IMR-90 (cell line): ENCODE data around the gene ANKRD13A. TPM values are rescaled to one million over a fixed set of nuclear protein-coding genes. Genes with fewer than 3 reads are reported as not detected.

Experiments used
- ATAC-seq: fragments of 200-7000 bp; cut with Tn5 transposase; 2 replicates; pipeline ENCODE4 v1.9.1; 2020; ENCODE audit warnings: low read depth, mild to moderate bottlenecking, moderate library complexity
- BruUV-seq: library from RNA; stranded (reverse); fragments of 400-500 nt; replicated peaks from 2 replicates; lab custom pipeline; 2021; lab: Mats Ljungman, UMichigan
- CTCF ChIA-PET: fragments of 300-600 bp; formaldehyde crosslinking; extraction: SDS; loops from one replicate; lab custom pipeline; 2021; ENCODE audit warnings: antibody characterized with exemption; lab: Yijun Ruan, JAX
- POLR2A ChIA-PET: fragments of 300-600 bp; sonication (Branson Sonifier 250); formaldehyde crosslinking; loops from one replicate; lab custom pipeline; 2022; ENCODE audit warnings: antibody characterized with exemption; ENCODE audit not compliant: unreplicated experiment; lab: Charles Lee
- DNase-seq: peaks from one replicate; pipeline ENCODE4 v3.0.0; 2013
- H2AFZ ChIP-seq: replicated peaks from 2 replicates; pipeline ENCODE3; 2013; ENCODE audit warnings: low read length, mild to moderate bottlenecking; ENCODE audit not compliant: poor library complexity
- H2AK5ac ChIP-seq: 2 replicates; pipeline ENCODE4 v1.6.1; 2013; ENCODE audit warnings: low read depth, low read length, inconsistent platforms
- H2AK9ac ChIP-seq: replicated peaks from 2 replicates; pipeline ENCODE3; 2013; ENCODE audit warnings: mild to moderate bottlenecking, low read depth, low read length, moderate library complexity; ENCODE audit not compliant: poor library complexity
- H2BK120ac ChIP-seq: 2 replicates; pipeline ENCODE4 v1.6.1; 2013; ENCODE audit warnings: low read depth, low read length, inconsistent platforms
- H2BK15ac ChIP-seq: 3 replicates; pipeline ENCODE4 v1.6.1; 2013; ENCODE audit warnings: low read depth, low read length, inconsistent platforms
- H2BK20ac ChIP-seq: 2 replicates; pipeline ENCODE4 v1.6.1; 2013; ENCODE audit warnings: low read depth, mild to moderate bottlenecking, inconsistent platforms, low read length, moderate library complexity
- H2BK5ac ChIP-seq: 2 replicates; pipeline ENCODE4 v1.6.1; 2013; ENCODE audit warnings: mild to moderate bottlenecking, low read depth, low read length, inconsistent platforms; ENCODE audit not compliant: poor library complexity, severe bottlenecking
- H3K14ac ChIP-seq: replicated peaks from 2 replicates; pipeline ENCODE4 v1.6.1; 2013; ENCODE audit warnings: low read depth, low read length, inconsistent platforms
- H3K18ac ChIP-seq: 2 replicates; pipeline ENCODE4 v1.6.1; 2013; ENCODE audit warnings: low read depth, low read length, control low read depth
- H3K23ac ChIP-seq: 2 replicates; pipeline ENCODE4 v1.6.1; 2013; ENCODE audit warnings: low read depth, low read length, inconsistent platforms
- H3K27ac ChIP-seq: 2 replicates; pipeline ENCODE4 v1.5.1; 2013; ENCODE audit warnings: mild to moderate bottlenecking, control low read depth, low read length; ENCODE audit not compliant: insufficient read depth
- H3K27me3 ChIP-seq: 2 replicates; pipeline ENCODE4 v1.6.1; 2013; ENCODE audit warnings: low read length; ENCODE audit not compliant: control insufficient read depth, insufficient read depth
- H3K36me3 ChIP-seq: 2 replicates; pipeline ENCODE4 v1.6.1; 2013; ENCODE audit warnings: low read length, mixed read lengths; ENCODE audit not compliant: control insufficient read depth, insufficient read depth
- H3K4ac ChIP-seq: 2 replicates; pipeline ENCODE4 v1.6.1; 2013; ENCODE audit warnings: low read depth, low read length, inconsistent platforms
- H3K4me1 ChIP-seq: 2 replicates; pipeline ENCODE4 v1.6.1; 2013; ENCODE audit warnings: low read length, mixed read lengths; ENCODE audit not compliant: control insufficient read depth, insufficient read depth
- H3K4me2 ChIP-seq: 2 replicates; pipeline ENCODE4 v1.6.1; 2013; ENCODE audit warnings: low read depth, mild to moderate bottlenecking, control low read depth, low read length, moderate library complexity
- H3K4me3 ChIP-seq: 2 replicates; pipeline ENCODE4 v1.5.1; 2013; ENCODE audit warnings: low read depth, mild to moderate bottlenecking, control low read depth, low read length, moderate library complexity; ENCODE audit not compliant: insufficient read depth
- H3K56ac ChIP-seq: 2 replicates; pipeline ENCODE4 v1.6.1; 2013; ENCODE audit warnings: low read length, inconsistent platforms; ENCODE audit not compliant: insufficient read depth; ENCODE audit errors: extremely low read depth
- H3K79me1 ChIP-seq, 2 experiments: 2 replicates each; pipeline ENCODE4 v1.6.1; 2013; ENCODE audit warnings: low read length in 2 of 2, inconsistent platforms in 1 of 2, low read depth in 1 of 2
- H3K9ac ChIP-seq: 2 replicates; pipeline ENCODE4 v1.6.1; 2013; ENCODE audit warnings: low read depth, low read length, control low read depth
- H3K9me1 ChIP-seq: 2 replicates; pipeline ENCODE4 v1.6.1; 2013; ENCODE audit warnings: low read length, inconsistent platforms; ENCODE audit not compliant: insufficient read depth
- H3K9me3 ChIP-seq: 2 replicates; pipeline ENCODE4 v1.6.1; 2013; ENCODE audit warnings: low read length; ENCODE audit not compliant: control insufficient read depth, insufficient read depth
- H4K20me1 ChIP-seq: 2 replicates; pipeline ENCODE4 v1.6.1; 2013; ENCODE audit warnings: low read length, inconsistent platforms; ENCODE audit not compliant: insufficient read depth
- H4K5ac ChIP-seq: 2 replicates; pipeline ENCODE4 v1.6.1; 2013; ENCODE audit warnings: mild to moderate bottlenecking, low read depth, low read length, control low read depth
- H4K8ac ChIP-seq, 2 experiments: 2 replicates each; pipeline ENCODE4 v1.6.1; 2013; ENCODE audit warnings: low read depth in 2 of 2, low read length in 2 of 2, control low read depth in 1 of 2, inconsistent platforms in 1 of 2
- H4K91ac ChIP-seq: 2 replicates; pipeline ENCODE4 v1.6.1; 2013; ENCODE audit warnings: low read depth, low read length, inconsistent platforms; ENCODE audit not compliant: insufficient read depth
- BHLHE40 ChIP-seq: fragments of 150-350 bp; IDR thresholded peaks from 2 replicates; pipeline ENCODE4 v1.6.1; 2016; ENCODE audit warnings: mild to moderate bottlenecking, low read depth, low read length
- CEBPB ChIP-seq: IDR thresholded peaks from 2 replicates; pipeline ENCODE4 v1.6.1; 2012; ENCODE audit warnings: low read depth, low read length, improper control_type of control experiment
- CHD1 ChIP-seq: IDR thresholded peaks from 2 replicates; pipeline ENCODE4 v1.6.1; 2012; ENCODE audit warnings: low read depth, low read length, improper control_type of control experiment
- CTCF ChIP-seq: conservative IDR thresholded peaks from 2 replicates; pipeline ENCODE4 v1.5.1; 2012; ENCODE audit warnings: mild to moderate bottlenecking, low read depth, low read length, improper control_type of control experiment
- ELK1 ChIP-seq: fragments of 150-350 bp; IDR thresholded peaks from 2 replicates; pipeline ENCODE4 v1.6.1; 2016; ENCODE audit warnings: low read depth, mild to moderate bottlenecking, low read length, moderate library complexity, borderline replicate concordance
- FOS ChIP-seq: fragments of 150-350 bp; IDR thresholded peaks from 2 replicates; pipeline ENCODE4 v1.6.1; 2016; ENCODE audit warnings: low read depth, low read length
- MAFK ChIP-seq: IDR thresholded peaks from 2 replicates; pipeline ENCODE4 v1.6.1; 2012; ENCODE audit warnings: low read depth, low read length, improper control_type of control experiment
- MAZ ChIP-seq: IDR thresholded peaks from 2 replicates; pipeline ENCODE4 v1.6.1; 2012; ENCODE audit warnings: low read depth, mild to moderate bottlenecking, low read length, improper control_type of control experiment, moderate library complexity, borderline replicate concordance
- MXI1 ChIP-seq: IDR thresholded peaks from 2 replicates; pipeline ENCODE4 v1.6.1; 2012; ENCODE audit warnings: low read depth, mild to moderate bottlenecking, low read length, moderate library complexity, borderline replicate concordance
- NFE2L2 ChIP-seq: fragments of 150-350 bp; IDR thresholded peaks from 2 replicates; pipeline ENCODE4 v1.6.1; 2016; ENCODE audit warnings: low read depth, mild to moderate bottlenecking, low read length
- POLR2A ChIP-seq: IDR thresholded peaks from 2 replicates; pipeline ENCODE4 v1.6.1; 2012; ENCODE audit warnings: mild to moderate bottlenecking, low read depth, low read length
- RAD21 ChIP-seq: IDR thresholded peaks from 2 replicates; pipeline ENCODE4 v1.6.1; 2012; ENCODE audit warnings: low read length, improper control_type of control experiment
- RCOR1 ChIP-seq: IDR thresholded peaks from 2 replicates; pipeline ENCODE4 v1.6.1; 2012; ENCODE audit warnings: mild to moderate bottlenecking, low read length, improper control_type of control experiment; ENCODE audit not compliant: insufficient replicate concordance
- SMC3 ChIP-seq: fragments of 150-350 bp; IDR thresholded peaks from 2 replicates; pipeline ENCODE4 v1.6.1; 2016; ENCODE audit warnings: low read depth, mild to moderate bottlenecking, antibody characterized with exemption, low read length, moderate library complexity
- USF2 ChIP-seq: fragments of 150-350 bp; IDR thresholded peaks from 2 replicates; pipeline ENCODE4 v1.6.1; 2017; ENCODE audit warnings: mild to moderate bottlenecking, antibody characterized with exemption, low read length, low read depth
- WGBS, 2 experiments: methylation state at CpG; one replicate each; pipeline versions ENCODE4 v1.1.5 to v1.1.7; 2013; ENCODE audit warnings: missing lambda C conversion rate in 2 of 2; ENCODE audit not compliant: insufficient read length in 1 of 2; ENCODE audit errors: extremely low coverage in 2 of 2; 5-methylcytosine and 5-hydroxymethylcytosine counted together
- dilution Hi-C: fragments of 300-500 bp; cut with HindIII; formaldehyde crosslinking; loops from one replicate; pipeline ENCODE4 v1.14.3; 2018; ENCODE audit warnings: low sequenced_read_pairs; ENCODE audit not compliant: unreplicated experiment
- in situ Hi-C: fragments of 300-500 bp; cut with MboI; formaldehyde crosslinking; loops from 3 replicates; pipeline ENCODE4 v1.14.3; 2019; ENCODE audit warnings: low sequenced_read_pairs, inconsistent platforms, mixed read lengths
- intact Hi-C: fragments of 100-400 bp; cut with micrococcal nuclease; formaldehyde crosslinking; loops from 2 replicates; pipeline ENCODE4 v1.10.0; 2022
- polyA plus RNA-seq, 3 experiments: library from polyadenylated mRNA; depleted of rRNA; stranded (reverse); fragments of >200 nt; gene quantifications; 2 replicates each; pipeline ENCODE4 v1.2.3, GENCODE V29; 2012; ENCODE audit warnings: low replicate concordance in 1 of 3
- total RNA-seq: library from RNA; depleted of rRNA; stranded (reverse); fragments of >200 nt; gene quantifications from 2 replicates; pipeline ENCODE4 v1.2.3, GENCODE V29; 2012

The ANKRD13A gene
- total and polyA plus RNA-seq, 2 of the 4 experiments (the other 2 are of a cell fraction): 299 to 449 TPM

- dilution Hi-C loops: no loop called here
- in situ Hi-C loops: no loop called here
- H2AK9ac ChIP-seq: peak overlapping the region; percentile 92
- H2BK5ac ChIP-seq: peak overlapping the region; percentile 98
- peaks cover 8% of the 10 kb centered on the region; the same call in 1 of the 2 replicates for H4K20me1 ChIP-seq
- no TSS peak for BruUV-seq
- peak overlapping the region; percentile 87 for H2BK120ac ChIP-seq
- H3K9me3 ChIP-seq: no peaks in the 10 kb centered on the region
- POLR2A ChIA-PET: no interaction called here
- peak overlapping the region; percentile 98 for H2AK5ac ChIP-seq
- peak overlapping the region; percentile 56; the same call in 1 of the 2 replicates for H3K56ac ChIP-seq
- H3K4ac ChIP-seq: peak overlapping the region; percentile 81
- peak overlapping the region; percentile 75 for H3K27ac ChIP-seq
- peak overlapping the region; percentile 66 for H3K4me2 ChIP-seq
- CTCF ChIA-PET: no interaction called here
- 14% methylated on average over 1 of the region's 7 CpGs; no CpG with 5 or more reads in 1 of the 2 experiments for WGBS, 2 experiments
- H3K4me3 ChIP-seq: no peak overlapping the region
- peaks cover 42% of the 10 kb centered on the region for H3K4me1 ChIP-seq
- H3K14ac ChIP-seq: peak overlapping the region; percentile 80; the same call in 1 of the 2 replicates
- intact Hi-C loops: no loop called here
- TF ChIP-seq RAD21: no peak
- TF ChIP-seq MXI1: no peak
- peak; percentile 76 for TF ChIP-seq FOS
- no peak for TF ChIP-seq MAZ
- TF ChIP-seq POLR2A: no peak
- TF ChIP-seq ELK1: no peak
- TF ChIP-seq NFE2L2: no peak
- TF ChIP-seq CHD1: no peak
- TF ChIP-seq BHLHE40: no peak
- no peak for TF ChIP-seq MAFK
- peak; percentile 81 for TF ChIP-seq RCOR1
- TF ChIP-seq SMC3: no peak
- peak; percentile 61; the same call in 1 of the 2 replicates for TF ChIP-seq USF2
- TF ChIP-seq CEBPB: no peak
- TF ChIP-seq CTCF: 0 out of 2 replicates have a peak, but pooled peaks have one; percentile 8
- peak; percentile 56 for ATAC-seq
- peak overlapping the region; percentile 69 to 90 for H4K8ac ChIP-seq
- peak; percentile 98 for DNase-seq
- H4K91ac ChIP-seq: peak overlapping the region; percentile 95
- peak overlapping the region; percentile 76; the same call in 1 of the 2 replicates for H2BK20ac ChIP-seq
- H3K18ac ChIP-seq: peak overlapping the region; percentile 73
- peak overlapping the region; percentile 69 for H3K23ac ChIP-seq
- peak overlapping the region; percentile 5; the same call in 1 of the 2 replicates for H3K9ac ChIP-seq
- H4K5ac ChIP-seq: peak overlapping the region; percentile 54; the same call in 1 of the 2 replicates
- peak overlapping the region; percentile 64 for H2AFZ ChIP-seq
- peaks cover 32% of the 10 kb centered on the region for H3K9me1 ChIP-seq
- peaks cover 20 to 41% of the 10 kb centered on the region in 2 experiments for H3K79me1 ChIP-seq
- peak overlapping the region; percentile 98; the same call in 2 of the 3 replicates for H2BK15ac ChIP-seq
- peaks cover 22% of the 10 kb centered on the region for H3K36me3 ChIP-seq
- H3K27me3 ChIP-seq: no peaks in the 10 kb centered on the region
Observed at GRCh38 chr12:109951751-109952150, 47.5 kb upstream of the ANKRD13A start.
